Stimulated activated CD8-positive, alpha-beta memory T cell treated with anti-CD3 and anti-CD28 coated beads, Interleukin-7, amount 100 ng/mL, for 24 hours (primary cell): ENCODE results near the gene RAB3GAP2.
"Not testable (repeated sequence)": the region's sequence is repeated elsewhere in the genome, so short reads cannot be mapped to it uniquely, and the experiment has no call there.

Source experiments
- DNase-seq: peaks from one replicate; pipeline ENCODE4 v3.0.0-alpha.2; 2020; ENCODE audit warnings: low read depth

RAB3GAP2 gene

DNA sequence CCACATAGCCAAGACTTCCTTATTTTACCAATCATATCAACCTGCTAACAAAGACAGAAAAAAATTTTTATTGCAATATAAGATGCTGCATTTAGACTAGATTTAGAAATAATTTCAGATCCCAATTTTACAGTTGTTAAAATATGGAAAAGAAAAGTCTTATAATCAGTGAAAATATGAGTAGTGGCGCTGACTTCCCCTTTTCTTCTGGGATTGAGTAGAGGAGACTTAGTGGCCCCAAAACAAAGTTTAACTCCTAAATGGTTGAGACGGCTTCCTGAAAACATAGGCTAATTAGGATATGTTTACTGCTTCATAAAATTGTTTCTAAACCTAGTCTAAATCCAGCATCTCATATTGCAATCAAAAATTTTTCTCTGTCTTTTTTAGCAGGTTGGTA is 68.4 kb downstream of the RAB3GAP2 start:
- no peak for DNase-seq

DNA sequence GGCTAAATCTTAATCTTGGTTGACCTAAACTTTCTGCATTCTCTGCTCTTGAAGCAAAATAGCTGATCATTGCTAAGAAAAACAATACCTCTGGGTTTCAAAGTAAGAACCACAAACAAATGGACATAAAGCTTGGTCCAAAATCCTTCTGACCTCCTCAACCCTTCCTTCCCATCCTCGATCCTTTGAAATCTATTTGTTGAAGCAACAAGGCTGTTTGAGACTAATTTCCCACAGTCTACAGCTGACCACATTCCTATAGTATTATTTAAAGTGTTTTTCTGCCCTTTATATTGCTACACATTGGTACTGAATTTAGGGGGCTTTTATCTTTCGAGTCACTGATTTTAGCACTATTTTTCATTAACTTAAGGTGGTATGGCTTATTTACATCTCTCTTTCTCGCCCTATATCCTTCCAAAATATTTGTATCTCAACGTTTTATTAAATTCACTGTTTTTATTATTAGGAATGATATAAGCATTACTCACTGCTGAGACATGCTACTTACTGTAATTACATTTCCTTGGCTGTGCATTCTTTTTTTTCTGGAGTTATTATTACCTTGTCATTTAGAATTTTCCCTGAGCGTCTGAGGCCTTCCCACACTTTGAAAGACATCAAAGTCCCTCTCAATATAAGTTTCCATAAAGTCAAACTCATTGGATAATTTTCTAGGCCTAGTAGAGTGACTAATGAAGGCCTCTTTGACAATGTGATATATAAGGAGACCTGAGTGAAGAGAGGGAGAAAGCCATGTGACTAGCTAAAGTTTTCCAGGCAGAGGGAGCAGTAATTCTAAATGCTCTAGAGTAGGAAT is 73.9 kb downstream of the RAB3GAP2 start:
- no peak for DNase-seq

DNA sequence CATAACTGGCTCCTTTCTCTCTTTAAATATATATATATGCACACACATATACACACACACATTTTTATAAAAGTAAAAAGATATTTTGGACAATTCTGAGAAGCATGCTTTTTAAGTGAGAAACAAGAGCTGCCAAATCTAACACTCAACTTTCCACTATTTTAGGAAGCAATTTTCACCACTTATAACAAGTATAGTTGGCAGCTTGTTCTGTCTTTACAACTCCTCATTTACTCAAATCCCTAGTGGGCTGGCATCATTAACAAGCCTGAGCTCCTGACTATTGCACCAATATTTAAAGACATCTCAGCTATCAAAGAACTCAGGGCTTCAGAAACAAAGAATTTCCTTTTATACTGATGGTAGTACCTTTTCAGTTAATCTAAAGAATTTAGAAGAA is 76.6 kb downstream of the RAB3GAP2 start:
- DNase-seq: no peak

DNA sequence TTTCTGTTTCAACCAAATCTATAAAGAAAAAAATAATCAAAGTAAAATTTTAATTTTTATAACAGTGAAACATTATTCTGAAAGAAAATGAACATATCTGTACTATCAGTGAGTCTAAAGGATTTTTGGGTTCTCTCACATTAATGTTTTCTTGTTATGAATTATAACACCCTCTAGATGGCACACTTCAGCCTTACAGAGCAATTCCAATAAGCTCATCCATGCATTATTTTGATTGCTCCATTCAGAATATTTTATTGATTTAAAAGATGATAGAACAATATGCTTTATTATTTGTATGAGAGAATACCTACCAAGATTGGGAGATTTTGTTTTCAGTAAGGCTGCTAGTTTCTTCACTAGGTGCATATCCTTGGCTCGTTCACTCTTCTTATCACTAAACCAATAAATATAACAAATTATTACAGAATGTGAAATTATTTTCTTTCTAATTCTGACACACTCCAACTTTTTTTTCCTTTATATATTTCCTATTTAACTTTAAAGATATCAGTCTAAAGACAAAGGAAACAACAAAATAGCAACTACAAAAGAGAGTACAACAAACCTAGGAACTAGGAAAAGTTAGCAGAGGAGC is 82.4 kb downstream of the RAB3GAP2 start:
- no peak for DNase-seq

- DNase-seq: no peak
Measured at GRCh38 chr1:220188538-220188937, 83.7 kb downstream of the RAB3GAP2 start.

DNA sequence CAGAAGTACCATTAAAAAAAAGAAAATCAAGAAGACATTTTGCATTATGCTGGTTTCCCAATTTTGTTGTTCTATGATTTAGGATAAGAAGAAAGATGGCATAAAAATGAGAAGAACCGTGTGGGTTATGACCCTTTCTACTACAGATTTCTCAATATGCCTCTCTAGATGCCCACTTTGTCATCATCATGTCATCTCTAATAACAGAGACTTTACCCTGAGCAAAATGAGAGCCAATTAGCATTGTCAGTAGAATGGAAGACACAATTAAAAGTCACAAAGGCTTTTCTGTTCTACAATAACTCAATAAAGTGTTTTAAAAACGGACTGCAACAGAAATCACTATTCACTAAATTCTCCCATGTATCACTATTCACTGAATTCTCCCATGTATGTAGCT is 85.5 kb downstream of the RAB3GAP2 start:
- no peak for DNase-seq

DNA sequence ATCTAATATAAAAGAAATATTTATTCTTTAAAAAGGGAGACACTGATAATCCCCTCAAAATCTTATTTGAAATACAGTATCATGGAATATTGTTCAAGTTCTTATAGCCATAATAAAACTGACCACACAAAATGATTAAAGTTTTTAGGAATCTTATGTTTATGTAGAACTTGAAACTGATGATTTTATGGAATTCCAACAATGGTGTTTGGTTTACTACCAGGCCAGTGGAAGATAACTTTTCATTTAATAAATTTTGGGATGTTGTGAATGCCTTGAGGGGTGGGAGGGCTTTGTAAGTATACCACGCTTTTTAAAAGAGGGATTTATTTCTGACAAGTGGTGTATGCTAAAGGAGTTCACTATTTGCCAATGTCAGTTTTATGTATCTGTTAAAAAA is 87.7 kb downstream of the RAB3GAP2 start:
- DNase-seq: no peak

GRCh38 chr1:220182656-220183055 is 89.6 kb downstream of the RAB3GAP2 start:
- no peak for DNase-seq

GRCh38 chr1:220182111-220182510 is 90.1 kb downstream of the RAB3GAP2 start:
- no peak for DNase-seq

DNA sequence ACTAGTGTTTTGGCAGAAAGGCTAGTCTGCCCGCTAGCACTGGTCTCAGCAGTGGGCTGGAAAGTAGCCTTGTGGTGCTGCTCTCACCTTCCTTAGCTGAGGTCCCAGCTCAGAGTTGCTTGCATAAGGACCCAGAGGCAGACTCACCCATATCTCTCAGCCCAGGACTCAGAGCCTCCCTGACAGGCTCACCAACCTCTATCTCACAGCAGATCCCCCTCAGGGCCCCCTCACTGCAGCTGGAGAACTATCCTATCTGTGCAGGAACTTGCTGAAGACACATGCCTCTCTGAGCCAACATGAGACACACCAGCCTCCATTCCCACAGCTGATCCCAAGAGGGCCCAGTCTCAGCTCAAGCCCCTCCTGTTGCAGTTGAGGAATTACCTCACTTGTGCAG is 95.7 kb downstream of the RAB3GAP2 start:
- DNase-seq: no peak

DNA sequence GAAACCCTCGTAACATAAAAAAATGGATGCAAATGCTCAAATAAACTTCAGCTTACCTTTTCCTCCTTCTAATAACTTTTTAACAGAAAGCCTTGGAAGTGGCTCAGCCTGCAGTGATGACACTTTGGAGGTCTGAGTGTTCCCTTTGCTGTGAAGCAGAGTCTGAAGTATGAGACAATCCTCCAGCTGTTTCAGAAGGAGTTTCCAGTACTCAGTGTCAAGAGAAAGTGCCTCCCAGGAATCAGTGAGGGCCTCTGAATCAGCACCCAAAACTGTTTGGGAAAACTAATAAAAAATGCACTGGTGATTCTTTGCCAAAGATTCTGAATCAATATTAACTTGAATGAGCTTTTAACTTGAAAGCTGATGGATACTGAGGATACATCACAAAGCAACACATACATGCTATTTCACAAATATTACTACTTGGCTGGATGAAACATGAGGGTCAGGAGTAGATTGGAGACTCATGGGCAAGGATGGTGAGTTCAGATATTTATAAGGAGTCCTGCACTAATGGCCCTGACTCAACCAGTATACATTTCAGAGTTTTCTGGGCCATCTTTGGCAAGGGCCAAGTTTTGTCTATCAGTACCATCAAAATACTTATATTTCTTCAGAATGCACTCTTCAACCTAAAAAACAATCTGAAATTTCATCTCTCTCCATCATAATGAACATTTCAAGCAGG is 101.3 kb downstream of the RAB3GAP2 start:
- no peak for DNase-seq

DNA sequence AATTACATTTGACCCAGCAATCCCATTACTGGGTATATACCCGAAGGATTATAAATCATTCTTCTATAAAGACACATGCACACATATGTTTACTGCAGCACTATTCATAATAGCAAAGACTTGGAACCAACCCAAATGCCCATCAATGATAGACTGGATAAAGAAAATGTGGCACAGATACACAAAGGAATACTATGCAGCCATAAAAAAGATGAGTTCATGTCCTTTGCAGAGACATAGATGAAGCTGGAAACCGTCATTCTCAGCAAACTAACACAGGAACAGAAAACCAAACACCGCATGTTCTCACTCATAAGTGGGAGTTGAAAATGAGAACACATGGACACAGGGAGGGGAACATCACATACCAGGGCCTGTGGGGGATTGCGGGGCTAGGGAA is 102.4 kb downstream of the RAB3GAP2 start:
- DNase-seq: not testable (repeated sequence)

GRCh38 chr1:220166853-220167252 is 105.4 kb downstream of the RAB3GAP2 start:
- DNase-seq: no peak

GRCh38 chr1:220164517-220164916 is 107.7 kb downstream of the RAB3GAP2 start:
- DNase-seq: no peak

- DNase-seq: no peak
Measured at GRCh38 chr1:220164116-220164515, 108.1 kb downstream of the RAB3GAP2 start.

DNA sequence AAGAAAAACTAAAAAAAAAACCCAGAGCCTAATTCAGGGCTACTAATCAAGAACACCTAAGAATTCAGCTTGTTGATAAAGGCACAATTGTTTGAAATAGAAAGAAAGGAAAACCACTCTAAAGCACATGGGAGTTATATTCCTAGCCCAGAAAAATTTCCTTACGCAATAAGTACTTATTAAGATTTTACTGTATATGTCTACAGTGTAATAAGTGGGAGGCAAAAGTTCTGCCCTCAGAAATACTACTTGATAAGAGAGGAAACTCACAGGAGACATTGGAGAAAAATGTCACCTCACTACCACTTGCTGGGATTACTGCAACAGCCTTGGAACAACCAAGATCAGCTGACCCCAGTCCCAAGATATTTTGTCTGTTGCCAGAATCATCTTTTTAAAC is 112.2 kb downstream of the RAB3GAP2 start:
- DNase-seq: no peak

DNA sequence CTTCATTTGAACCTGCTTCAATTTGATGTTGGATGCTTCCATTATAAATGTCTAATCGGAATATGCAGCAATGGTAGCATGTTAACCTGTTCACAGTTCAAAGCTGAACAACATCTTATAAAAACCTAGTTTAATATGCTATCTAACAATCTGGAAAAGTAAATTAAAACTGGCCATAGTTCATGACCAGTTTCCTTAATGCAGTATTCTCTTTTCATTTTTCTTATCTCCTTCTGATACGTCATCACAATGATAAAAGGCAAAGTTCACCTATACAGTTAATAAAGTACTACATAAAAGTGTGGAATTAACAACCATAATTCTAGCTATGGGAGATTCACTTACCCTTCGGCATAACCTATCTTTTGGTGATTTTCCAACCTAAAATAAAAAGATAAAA is 113.2 kb downstream of the RAB3GAP2 start:
- DNase-seq: no peak

DNA sequence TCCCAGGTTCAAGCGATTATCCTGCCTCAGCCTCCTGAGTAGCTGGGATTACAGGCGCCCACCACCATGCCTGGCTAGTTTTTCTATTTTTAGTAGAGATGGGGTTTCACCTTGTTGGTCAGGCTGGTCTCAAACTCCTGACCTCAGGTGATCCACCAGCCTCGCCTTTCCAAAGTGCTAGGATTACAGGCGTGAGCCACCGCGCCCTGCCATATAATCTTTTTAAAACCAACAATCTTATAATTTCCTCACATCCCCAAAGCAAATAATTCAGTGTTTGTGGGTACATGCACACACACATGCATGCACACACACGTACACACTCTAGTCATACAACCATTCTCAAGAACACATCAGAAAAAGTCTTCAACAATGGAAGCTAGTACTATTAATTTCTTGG is 113.7 kb downstream of the RAB3GAP2 start:
- DNase-seq: not testable (repeated sequence)

GRCh38 chr1:220157738-220158137 is 114.5 kb downstream of the RAB3GAP2 start:
- no peak for DNase-seq

DNA sequence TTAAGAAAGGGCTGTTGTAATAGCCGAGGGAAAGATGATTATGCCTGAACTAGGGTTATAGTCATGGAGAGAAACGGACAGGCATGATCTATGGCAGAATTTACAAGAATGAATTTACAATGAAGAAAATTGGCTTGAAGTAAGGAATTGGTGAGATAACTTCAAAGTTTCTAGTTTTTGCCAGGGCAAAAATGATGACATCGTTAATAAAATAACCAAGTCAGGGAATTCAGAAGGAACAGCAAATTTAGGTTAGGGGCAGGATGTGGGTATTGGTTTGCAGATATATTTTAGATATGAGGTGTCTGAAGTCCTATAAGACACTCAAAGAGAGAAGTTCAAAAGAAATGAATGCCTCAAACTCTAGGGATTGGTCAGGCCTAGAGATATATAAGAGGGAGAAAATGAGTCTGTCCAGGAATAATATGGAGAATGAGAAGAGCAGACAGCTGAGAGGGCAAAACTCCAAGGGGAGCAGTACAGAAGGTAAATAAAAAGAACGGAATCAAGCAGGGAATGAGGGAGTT is 115.6 kb downstream of the RAB3GAP2 start:
- no peak for DNase-seq

DNA sequence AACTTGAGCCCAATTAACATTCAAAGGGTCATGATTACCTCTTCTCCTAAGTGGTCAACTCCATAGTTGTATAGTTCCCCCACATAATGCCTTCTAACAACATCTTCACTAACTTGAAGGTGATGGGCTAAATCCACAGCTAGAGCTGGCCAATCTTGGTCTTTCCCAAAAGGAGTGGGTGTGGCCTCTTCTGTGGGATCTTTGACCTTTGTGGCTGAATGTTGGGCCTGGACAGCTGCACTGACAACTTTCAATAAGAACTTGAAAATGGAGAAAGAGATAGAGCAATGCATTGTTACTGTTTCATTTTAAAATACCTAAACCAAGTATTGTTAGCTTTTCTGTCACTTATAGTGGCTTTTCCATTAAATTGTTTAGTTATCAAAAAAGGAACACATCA is 119.1 kb downstream of the RAB3GAP2 start:
- no peak for DNase-seq

GRCh38 chr1:220151454-220151853 is 120.8 kb downstream of the RAB3GAP2 start:
- DNase-seq: no peak

- DNase-seq: no peak
Measured at GRCh38 chr1:220149742-220150141, 122.5 kb downstream of the RAB3GAP2 start.
